Measurements from ENCODE around the gene GNG5.
A peak's percentile ranks its signal among the peaks of the same experiment; 100 is the strongest.
"Not testable (repeated sequence)": the region's sequence is repeated elsewhere in the genome, so short reads cannot be mapped to it uniquely, and the experiment has no call there.

Gene GNG5

GRCh38 chr1:84508510-84508909 lies 2.1 kb upstream of the GNG5 start:
- no peak overlapping the region for H3K4me3 ChIP-seq (ENCODE audit: low read length)
- WGBS = 88% methylated on average over 1 of the region's 1 CpG
- H3K27ac ChIP-seq (ENCODE audit: low read depth, low read length) = no peak overlapping the region
- peaks cover 23% of the 10 kb centered on the region for H3K4me1 ChIP-seq (ENCODE audit: insufficient read depth, low read length)
- H3K36me3 ChIP-seq (ENCODE audit: insufficient read depth, low read length) = no peaks in the 10 kb centered on the region
- H3K9ac ChIP-seq (ENCODE audit: low read depth, low read length) = no peak overlapping the region
- peaks cover 3% of the 10 kb centered on the region; the same call in 1 of the 2 replicates for H3K27me3 ChIP-seq (ENCODE audit: insufficient read depth, low read length)
- H3K9me3 ChIP-seq (ENCODE audit: insufficient read depth, low read depth, low read length) = peaks cover 6% of the 10 kb centered on the region; the same call in 1 of the 2 replicates

DNA sequence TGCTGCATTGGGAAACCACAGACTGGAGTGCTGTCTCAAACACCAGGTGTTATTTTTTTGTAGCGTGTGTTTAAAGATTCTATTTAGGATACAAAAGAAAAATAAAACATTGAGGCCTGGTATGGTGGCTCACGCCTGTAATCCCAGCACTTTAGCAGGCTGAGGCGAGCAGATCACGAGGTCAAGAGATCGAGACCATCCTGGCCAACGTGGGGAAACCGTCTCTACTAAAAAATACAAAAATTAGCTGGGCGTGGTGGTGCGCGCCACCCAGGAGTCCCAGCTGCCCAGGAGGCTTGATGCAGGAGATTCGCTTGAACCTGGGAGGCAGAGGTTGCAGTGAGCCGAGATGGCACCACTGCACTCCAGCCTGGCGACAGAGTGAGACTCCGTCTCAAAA lies 1.5 kb upstream of the GNG5 start:
- not testable (repeated sequence) for H3K36me3 ChIP-seq (ENCODE audit: insufficient read depth, low read length); H3K27me3 ChIP-seq (ENCODE audit: insufficient read depth, low read length); H3K27ac ChIP-seq (ENCODE audit: low read depth, low read length); H3K9ac ChIP-seq (ENCODE audit: low read depth, low read length); H3K9me3 ChIP-seq (ENCODE audit: insufficient read depth, low read depth, low read length)
- Histone ChIP-seq H3K4me1 (ENCODE audit: insufficient read depth, low read length) (peaks cover 24% of the 10 kb centered on the region), H3K4me3 (ENCODE audit: low read length) (peak overlapping the region; percentile 87; the same call in 1 of the 2 replicates)
- 95% methylated on average over 13 of the region's 14 CpGs for WGBS

- peak overlapping the region; percentile 69 for H3K9ac ChIP-seq (ENCODE audit: low read depth, low read length)
- H3K9me3 ChIP-seq (ENCODE audit: insufficient read depth, low read depth, low read length) = peaks cover 6% of the 10 kb centered on the region; the same call in 1 of the 2 replicates
- H3K4me1 ChIP-seq (ENCODE audit: insufficient read depth, low read length) = peaks cover 24% of the 10 kb centered on the region
- H3K27ac ChIP-seq (ENCODE audit: low read depth, low read length) = peak overlapping the region; percentile 72; the same call in 1 of the 2 replicates
- peaks cover 3% of the 10 kb centered on the region; the same call in 1 of the 2 replicates for H3K27me3 ChIP-seq (ENCODE audit: insufficient read depth, low read length)
- no peaks in the 10 kb centered on the region; the same call in 1 of the 2 replicates for H3K36me3 ChIP-seq (ENCODE audit: insufficient read depth, low read length)
- H3K4me3 ChIP-seq (ENCODE audit: low read length) = peak overlapping the region; percentile 87
- WGBS = 13% methylated on average over 21 of the region's 26 CpGs
These were observed 510 bp upstream of the GNG5 start for GRCh38 chr1:84506729-84507453.

DNA sequence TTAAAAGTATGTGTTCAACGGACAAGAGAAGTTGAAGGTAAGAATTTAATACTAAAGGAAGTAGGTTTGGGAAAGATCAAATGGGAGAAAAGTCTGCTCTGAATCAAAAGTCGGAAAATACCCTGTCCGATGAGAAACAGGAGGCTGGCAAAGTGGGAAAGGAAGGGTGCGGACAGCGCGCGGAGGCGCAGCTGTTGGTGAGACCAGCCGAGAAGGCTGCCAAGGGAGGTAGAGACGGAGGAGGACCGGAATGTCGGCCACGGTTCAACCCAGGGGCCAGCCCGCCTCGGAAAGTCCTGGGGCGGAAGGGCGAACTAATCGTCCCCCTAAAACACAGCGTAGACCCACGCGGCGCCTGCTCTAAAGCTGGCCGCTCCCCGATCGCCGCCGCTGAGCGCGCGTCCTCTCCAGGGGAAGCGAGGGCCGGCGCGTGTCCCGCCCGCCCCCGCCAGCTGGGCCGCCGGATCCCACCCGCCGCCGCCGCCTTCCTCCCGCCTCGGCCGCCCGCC lies 834 bp downstream of the GNG5 start:
- Histone ChIP-seq H3K4me1 (ENCODE audit: insufficient read depth, low read length) (peaks cover 33% of the 10 kb centered on the region), H3K9ac (ENCODE audit: low read depth, low read length) (peak overlapping the region; percentile 67), H3K9me3 (ENCODE audit: insufficient read depth, low read depth, low read length) (peaks cover 6% of the 10 kb centered on the region; the same call in 1 of the 2 replicates), H3K36me3 (ENCODE audit: insufficient read depth, low read length) (peaks cover 11% of the 10 kb centered on the region), H3K27ac (ENCODE audit: low read depth, low read length) (peak overlapping the region; percentile 83), H3K4me3 (ENCODE audit: low read length) (peak overlapping the region; percentile 87), H3K27me3 (ENCODE audit: insufficient read depth, low read length) (peaks cover 3% of the 10 kb centered on the region; the same call in 1 of the 2 replicates)
- under 1% methylated on average over 47 of the region's 47 CpGs for WGBS

GRCh38 chr1:84504580-84505492 lies 1.5 kb downstream of the GNG5 start:
- Histone ChIP-seq H3K36me3 (ENCODE audit: insufficient read depth, low read length) (peaks cover 18% of the 10 kb centered on the region), H3K9ac (ENCODE audit: low read depth, low read length) (peak overlapping the region; percentile 67), H3K4me1 (ENCODE audit: insufficient read depth, low read length) (peaks cover 33% of the 10 kb centered on the region), H3K4me3 (ENCODE audit: low read length) (peak overlapping the region; percentile 87), H3K27ac (ENCODE audit: low read depth, low read length) (no peak overlapping the region), H3K9me3 (ENCODE audit: insufficient read depth, low read depth, low read length) (peaks cover 6% of the 10 kb centered on the region; the same call in 1 of the 2 replicates), H3K27me3 (ENCODE audit: insufficient read depth, low read length) (peaks cover 3% of the 10 kb centered on the region; the same call in 1 of the 2 replicates)
- WGBS = 16% methylated on average over 16 of the region's 17 CpGs

GRCh38 chr1:84502927-84503326 lies 3.5 kb downstream of the GNG5 start:
- H3K4me1 ChIP-seq (ENCODE audit: insufficient read depth, low read length) = peaks cover 33% of the 10 kb centered on the region
- 96% methylated on average over 5 of the region's 5 CpGs for WGBS
- no peak overlapping the region for H3K4me3 ChIP-seq (ENCODE audit: low read length)
- no peak overlapping the region for H3K27ac ChIP-seq (ENCODE audit: low read depth, low read length)
- H3K9ac ChIP-seq (ENCODE audit: low read depth, low read length) = no peak overlapping the region
- peaks cover 37% of the 10 kb centered on the region for H3K36me3 ChIP-seq (ENCODE audit: insufficient read depth, low read length)
- no peaks in the 10 kb centered on the region for H3K9me3 ChIP-seq (ENCODE audit: insufficient read depth, low read depth, low read length)
- peaks cover 3% of the 10 kb centered on the region; the same call in 1 of the 2 replicates for H3K27me3 ChIP-seq (ENCODE audit: insufficient read depth, low read length)

- H3K27ac ChIP-seq (ENCODE audit: low read depth, low read length) = no peak overlapping the region
- no peak overlapping the region for H3K9ac ChIP-seq (ENCODE audit: low read depth, low read length)
- 89% methylated on average over 2 of the region's 2 CpGs for WGBS
- no peaks in the 10 kb centered on the region for H3K9me3 ChIP-seq (ENCODE audit: insufficient read depth, low read depth, low read length)
- no peak overlapping the region for H3K4me3 ChIP-seq (ENCODE audit: low read length)
- no peaks in the 10 kb centered on the region for H3K27me3 ChIP-seq (ENCODE audit: insufficient read depth, low read length)
- H3K36me3 ChIP-seq (ENCODE audit: insufficient read depth, low read length) = peaks cover 87% of the 10 kb centered on the region
- H3K4me1 ChIP-seq (ENCODE audit: insufficient read depth, low read length) = peaks cover 9% of the 10 kb centered on the region
These were observed 8.6 kb downstream of the GNG5 start for GRCh38 chr1:84497631-84498275.

DNA sequence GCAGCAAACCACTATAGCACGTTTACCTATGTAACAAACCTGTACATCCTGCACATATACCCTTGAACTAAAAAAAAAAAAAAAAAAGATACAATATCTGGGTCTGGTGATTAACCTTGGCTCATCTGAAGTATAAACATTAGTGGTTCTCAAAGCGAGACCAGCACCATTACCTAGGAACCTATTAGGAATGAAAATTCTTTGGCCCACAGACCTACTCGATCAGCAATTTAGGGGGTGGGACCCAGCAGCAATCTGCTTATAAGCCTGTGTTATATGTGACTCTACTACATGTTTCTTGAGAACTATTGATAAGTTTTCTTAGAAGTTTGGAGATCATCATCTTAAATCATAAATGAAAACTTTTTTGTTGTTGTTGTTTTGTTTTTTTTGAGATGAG lies 9.9 kb downstream of the GNG5 start:
- Histone ChIP-seq H3K27me3 (ENCODE audit: insufficient read depth, low read length) (no peaks in the 10 kb centered on the region), H3K27ac (ENCODE audit: low read depth, low read length) (no peak overlapping the region), H3K4me1 (ENCODE audit: insufficient read depth, low read length) (peaks cover 5% of the 10 kb centered on the region), H3K9ac (ENCODE audit: low read depth, low read length) (no peak overlapping the region), H3K9me3 (ENCODE audit: insufficient read depth, low read depth, low read length) (no peaks in the 10 kb centered on the region), H3K4me3 (ENCODE audit: low read length) (no peak overlapping the region), H3K36me3 (ENCODE audit: insufficient read depth, low read length) (peaks cover 98% of the 10 kb centered on the region)
- 97% methylated on average over 2 of the region's 3 CpGs for WGBS

DNA sequence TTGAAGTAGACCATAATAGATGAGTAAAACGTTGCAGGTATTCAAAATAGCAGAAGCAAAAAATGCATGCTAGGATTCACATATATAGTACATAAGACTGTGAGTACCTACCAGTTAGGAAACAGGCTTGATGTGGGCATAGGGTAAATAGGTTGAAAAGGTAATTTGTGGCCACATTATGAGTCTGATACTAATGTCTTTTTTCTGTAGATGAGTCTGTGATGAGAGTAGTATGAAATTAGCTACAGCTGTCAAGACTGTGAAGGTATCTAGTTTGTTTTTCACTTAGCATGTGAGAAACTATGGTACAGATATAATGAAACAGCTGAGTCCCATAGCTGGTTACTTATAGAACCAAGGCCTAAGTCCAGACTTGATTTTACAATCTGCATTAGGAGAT lies 12.6 kb downstream of the GNG5 start:
- Histone ChIP-seq H3K27ac (ENCODE audit: low read depth, low read length) (no peak overlapping the region), H3K36me3 (ENCODE audit: insufficient read depth, low read length) (peaks cover 98% of the 10 kb centered on the region), H3K9ac (ENCODE audit: low read depth, low read length) (no peak overlapping the region), H3K4me1 (ENCODE audit: insufficient read depth, low read length) (no peaks in the 10 kb centered on the region), H3K9me3 (ENCODE audit: insufficient read depth, low read depth, low read length) (no peaks in the 10 kb centered on the region), H3K27me3 (ENCODE audit: insufficient read depth, low read length) (no peaks in the 10 kb centered on the region), H3K4me3 (ENCODE audit: low read length) (no peak overlapping the region)
- WGBS = 80% methylated on average over 1 of the region's 1 CpG

DNA sequence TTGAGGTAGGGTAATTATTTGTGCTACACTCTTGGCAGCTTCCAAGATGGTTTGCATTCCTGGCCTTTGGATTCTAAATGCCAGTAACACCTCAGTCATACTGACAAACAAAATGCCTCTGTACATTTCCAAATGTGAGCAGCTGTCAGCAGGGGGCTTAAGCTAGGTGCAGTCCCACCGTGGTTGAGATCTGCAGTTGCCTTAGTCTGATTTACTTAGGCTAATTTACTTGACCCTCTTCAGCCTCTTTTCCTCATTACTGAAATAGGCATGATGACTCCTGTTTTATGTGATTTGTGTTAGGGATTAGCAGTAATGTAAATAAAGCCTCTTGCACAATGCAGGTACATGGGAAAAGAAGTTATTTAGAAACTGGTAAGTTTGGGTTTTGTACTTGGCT lies 13.7 kb downstream of the GNG5 start:
- Histone ChIP-seq H3K9ac (ENCODE audit: low read depth, low read length) (no peak overlapping the region), H3K36me3 (ENCODE audit: insufficient read depth, low read length) (peaks cover 87% of the 10 kb centered on the region), H3K9me3 (ENCODE audit: insufficient read depth, low read depth, low read length) (no peaks in the 10 kb centered on the region), H3K4me3 (ENCODE audit: low read length) (no peak overlapping the region), H3K4me1 (ENCODE audit: insufficient read depth, low read length) (no peaks in the 10 kb centered on the region), H3K27ac (ENCODE audit: low read depth, low read length) (no peak overlapping the region), H3K27me3 (ENCODE audit: insufficient read depth, low read length) (no peaks in the 10 kb centered on the region)
- 83% methylated on average over 1 of the region's 1 CpG for WGBS

Data from HUES64 (cell line).